ENCODE measurements around the gene AHCTF1.

The AHCTF1 gene

GRCh38 chr1:246798606-246799496, 132.9 kb downstream of the AHCTF1 start:
- DNase-seq (ENCODE audit: low read depth in 2 of 2): no peak

DNA sequence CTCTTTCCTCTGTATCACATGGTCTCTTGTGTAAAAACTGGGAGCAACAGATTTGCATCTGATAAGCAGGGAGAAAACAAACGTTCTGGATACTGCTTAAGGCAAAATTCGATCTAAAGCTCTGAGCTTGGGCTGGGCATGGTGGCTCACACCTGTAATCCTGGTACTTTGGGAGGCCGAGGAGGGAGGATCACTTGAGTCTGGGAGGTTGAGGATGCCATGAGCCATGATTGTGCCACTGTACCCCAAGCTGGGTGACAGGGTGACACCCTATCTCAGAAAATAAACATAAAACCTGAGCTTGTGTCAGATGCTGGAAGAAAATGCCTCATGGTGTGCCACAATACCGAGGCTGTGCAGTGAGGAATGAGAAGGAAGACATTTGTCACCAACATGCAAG, 133.6 kb downstream of the AHCTF1 start:
- no peak for DNase-seq (ENCODE audit: low read depth in 2 of 2)

DNA sequence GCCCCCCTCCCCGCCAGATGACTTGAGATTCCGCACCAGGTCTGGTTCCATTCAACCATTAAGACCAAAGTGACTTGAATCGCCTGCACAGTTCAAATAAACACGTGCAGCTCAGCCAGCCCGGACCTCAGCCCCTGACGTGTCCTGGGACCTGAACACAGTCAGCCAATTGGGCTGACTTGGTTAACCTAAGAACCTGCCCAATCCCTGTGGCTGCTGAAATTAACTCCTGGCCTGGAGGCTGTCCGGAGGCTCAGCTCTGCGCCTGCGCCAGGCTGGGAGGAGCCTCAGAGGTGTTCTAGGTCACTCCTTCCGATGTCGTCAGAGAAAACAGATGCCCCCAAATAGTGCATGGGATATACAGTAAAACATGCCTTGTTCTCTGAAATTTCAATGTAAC, 134.2 kb downstream of the AHCTF1 start:
- DNase-seq (ENCODE audit: low read depth in 2 of 2): no peak

- DNase-seq (ENCODE audit: low read depth in 2 of 2): no peak
Observed at GRCh38 chr1:246797157-246797556, 134.6 kb downstream of the AHCTF1 start.

DNA sequence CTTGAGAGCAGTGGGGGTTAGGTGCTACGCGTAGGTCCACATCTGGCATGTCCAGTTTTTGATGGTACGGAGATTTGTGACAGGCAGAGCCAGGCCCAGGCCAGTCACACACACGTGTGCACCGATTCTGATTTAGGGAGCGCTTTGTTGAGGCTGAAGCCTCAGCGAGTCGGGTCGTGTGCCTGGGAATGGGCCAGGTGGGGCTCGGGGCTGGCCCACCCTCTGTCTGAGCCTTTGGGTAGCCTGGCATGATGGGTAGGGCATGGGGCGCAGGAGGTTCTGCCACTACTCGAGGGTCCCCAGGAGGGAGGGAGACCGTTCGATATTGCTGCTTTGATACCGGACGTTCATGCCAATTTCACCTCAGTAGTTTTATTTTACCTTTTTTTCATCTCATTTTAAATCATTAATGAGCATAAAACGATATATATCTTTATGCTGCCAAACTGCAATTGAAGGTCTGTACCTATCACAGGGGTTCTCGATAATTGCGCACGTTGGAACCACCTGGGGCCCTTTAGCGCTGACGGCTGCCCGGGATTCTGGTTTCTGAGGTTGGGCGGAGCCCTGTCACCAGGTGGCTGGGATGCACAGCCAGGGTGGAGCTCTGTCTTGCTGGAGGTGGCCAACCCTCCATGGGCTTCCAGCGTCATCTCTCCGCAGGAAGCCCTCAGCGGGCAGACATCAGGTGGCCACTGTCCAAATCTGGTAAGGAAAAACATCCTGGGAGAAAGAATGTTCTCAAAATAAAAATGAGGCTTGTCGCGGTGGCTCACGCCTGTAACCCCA, 135.6 kb downstream of the AHCTF1 start:
- DNase-seq (ENCODE audit: low read depth in 2 of 2): no peak

DNA sequence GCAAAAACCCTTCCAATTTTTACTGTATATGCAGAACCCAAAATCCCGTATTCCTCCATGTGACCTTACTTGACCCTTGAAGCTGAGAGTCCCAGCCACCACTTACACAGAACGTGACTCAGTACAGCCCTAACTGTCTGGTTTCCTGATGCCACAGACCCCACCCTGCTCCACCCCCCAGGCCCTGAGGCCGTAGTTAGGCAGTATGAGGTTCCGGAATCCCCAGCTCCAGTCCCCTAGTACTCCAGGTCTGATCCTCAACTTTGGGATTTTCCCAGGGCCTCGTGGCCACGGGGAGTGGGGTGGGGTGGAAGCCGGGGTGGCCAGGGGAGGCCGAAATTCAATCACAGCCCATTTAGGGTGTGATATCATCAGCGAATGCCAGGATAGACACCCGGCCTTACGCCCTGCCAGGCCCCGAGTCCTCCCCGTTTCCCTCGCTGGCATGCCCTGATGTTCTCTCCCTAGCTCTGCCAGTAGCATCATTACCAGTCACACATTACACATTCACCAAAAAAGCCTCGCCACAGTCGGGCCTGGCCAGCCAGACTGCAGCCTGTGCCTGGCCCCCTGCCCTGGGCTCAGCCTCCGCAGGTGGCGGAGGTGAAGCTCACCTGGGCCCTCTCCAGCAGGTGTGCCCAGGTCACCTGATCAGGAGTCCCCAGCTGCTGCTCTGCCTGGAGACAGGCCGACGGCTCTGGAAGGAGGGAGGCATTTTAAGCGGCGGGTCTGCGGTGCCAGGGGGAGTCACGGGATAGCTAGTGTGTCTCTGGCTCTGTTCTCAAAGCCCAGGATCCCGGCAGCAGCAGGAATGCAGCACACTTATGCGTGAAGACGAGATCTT, 136.7 kb downstream of the AHCTF1 start:
- DNase-seq (ENCODE audit: low read depth in 2 of 2): no peak

GRCh38 chr1:246794048-246794827, 137.5 kb downstream of the AHCTF1 start:
- DNase-seq (ENCODE audit: low read depth in 2 of 2): no peak

DNA sequence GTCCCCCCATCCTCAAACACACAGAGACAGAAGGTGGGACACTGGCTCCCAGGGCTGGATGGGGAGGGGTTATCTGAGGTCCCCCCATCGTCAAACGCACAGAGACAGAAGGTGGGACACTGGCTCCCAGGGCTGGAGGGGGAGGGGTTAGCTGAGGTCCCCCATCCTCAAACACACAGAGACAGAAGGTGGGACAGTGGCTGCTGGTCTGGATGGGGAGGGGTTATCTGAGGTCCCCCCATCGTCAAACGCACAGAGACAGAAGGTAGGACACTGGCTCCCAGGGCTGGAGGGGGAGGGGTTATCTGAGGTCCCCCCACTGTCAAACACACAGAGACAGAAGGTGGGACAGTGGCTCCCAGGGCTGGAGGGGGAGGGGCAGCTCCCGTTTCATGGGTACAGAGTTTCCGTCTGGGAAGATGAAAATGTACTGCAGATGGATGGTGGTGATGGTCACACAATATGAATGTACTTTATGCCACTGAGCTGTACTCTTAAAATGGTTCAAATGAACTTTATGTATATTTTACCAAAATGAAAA, 138.3 kb downstream of the AHCTF1 start:
- DNase-seq (ENCODE audit: low read depth in 2 of 2): no peak

GRCh38 chr1:246792603-246793002, 139.1 kb downstream of the AHCTF1 start:
- no peak for DNase-seq (ENCODE audit: low read depth in 2 of 2)

DNA sequence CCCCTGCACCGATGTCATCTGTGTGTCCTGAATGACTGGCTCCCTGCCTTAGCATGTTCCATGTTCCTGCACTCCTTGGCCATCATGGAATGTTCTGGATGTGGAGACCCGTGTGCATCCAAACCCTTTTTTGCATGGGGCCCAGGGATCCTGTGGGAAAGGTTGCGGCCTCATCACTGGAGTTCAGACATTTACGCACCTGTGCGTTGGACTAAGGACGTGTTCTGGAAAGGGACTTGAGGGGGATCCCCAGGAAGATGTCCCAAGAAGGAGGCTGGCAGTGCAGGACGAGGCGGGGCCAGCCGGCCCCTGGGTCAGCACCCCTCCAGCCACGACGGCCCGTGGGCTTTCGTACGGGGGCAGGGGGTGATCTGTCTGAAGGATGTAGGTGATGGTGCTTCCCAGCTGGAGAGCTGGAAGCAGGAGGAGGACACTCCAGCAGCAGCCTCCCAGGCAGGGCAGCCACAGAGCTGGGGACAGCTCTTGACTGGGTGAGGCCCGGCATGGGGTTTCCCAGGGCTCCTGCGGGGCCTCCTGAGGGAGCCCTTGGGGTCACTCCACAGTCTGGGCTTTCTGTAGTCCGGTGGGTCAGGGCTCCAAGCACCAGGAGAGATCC, 140.3 kb downstream of the AHCTF1 start:
- DNase-seq (ENCODE audit: low read depth in 2 of 2): no peak

- no peak for DNase-seq (ENCODE audit: low read depth in 2 of 2)
Observed at GRCh38 chr1:246790833-246791232, 140.9 kb downstream of the AHCTF1 start.

DNA sequence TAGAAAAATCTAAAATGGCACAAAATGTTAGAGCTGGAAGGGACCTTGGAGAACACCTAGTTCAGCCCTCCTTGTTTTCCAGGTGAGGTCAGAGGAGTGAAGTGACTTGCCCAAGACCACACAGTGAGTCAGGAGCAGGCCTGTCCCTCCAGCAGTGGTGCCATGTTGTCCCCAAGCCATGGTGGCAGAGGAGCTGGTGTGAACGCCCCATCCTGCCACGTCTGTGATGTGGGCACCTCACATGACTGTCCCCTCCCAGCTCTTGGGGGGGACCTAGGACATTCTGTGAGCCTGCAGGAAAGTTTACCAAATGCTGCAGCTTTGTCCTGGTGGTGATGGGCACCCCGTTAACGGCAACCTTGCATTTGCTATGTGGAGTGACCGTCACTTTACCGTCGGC, 141.4 kb downstream of the AHCTF1 start:
- DNase-seq (ENCODE audit: low read depth in 2 of 2): no peak

GRCh38 chr1:246789454-246790339, 142.1 kb downstream of the AHCTF1 start:
- no peak for DNase-seq (ENCODE audit: low read depth in 2 of 2)
